SW 1271 (cell line): ENCODE measurements around the gene KIAA1755.

Source experiments
- DNase-seq, 2 experiments: peaks; one replicate each; lab custom pipeline; 2025; lab: John Stamatoyannopoulos, UW

Gene KIAA1755

DNA sequence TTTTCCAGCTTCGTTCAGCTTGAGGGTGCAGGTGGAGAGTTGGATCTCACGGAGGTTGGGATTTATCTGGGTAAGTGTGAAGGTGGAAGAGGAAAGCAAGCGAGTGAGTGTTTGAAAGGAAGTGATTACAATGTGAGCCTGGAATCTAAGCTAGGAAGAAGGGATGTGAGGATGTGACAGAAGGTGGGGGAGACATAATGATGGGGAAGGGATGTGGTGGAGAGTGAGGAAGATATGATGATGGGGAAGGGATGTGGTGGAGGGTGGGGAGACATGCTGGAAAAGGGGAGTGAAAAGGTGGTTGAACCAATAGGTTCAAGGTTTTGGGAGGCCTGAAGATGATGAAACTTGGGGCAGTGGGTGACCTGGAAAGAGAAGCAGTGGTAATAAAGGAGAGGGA is 23.2 kb downstream of the KIAA1755 start:
- no peak for DNase-seq

DNA sequence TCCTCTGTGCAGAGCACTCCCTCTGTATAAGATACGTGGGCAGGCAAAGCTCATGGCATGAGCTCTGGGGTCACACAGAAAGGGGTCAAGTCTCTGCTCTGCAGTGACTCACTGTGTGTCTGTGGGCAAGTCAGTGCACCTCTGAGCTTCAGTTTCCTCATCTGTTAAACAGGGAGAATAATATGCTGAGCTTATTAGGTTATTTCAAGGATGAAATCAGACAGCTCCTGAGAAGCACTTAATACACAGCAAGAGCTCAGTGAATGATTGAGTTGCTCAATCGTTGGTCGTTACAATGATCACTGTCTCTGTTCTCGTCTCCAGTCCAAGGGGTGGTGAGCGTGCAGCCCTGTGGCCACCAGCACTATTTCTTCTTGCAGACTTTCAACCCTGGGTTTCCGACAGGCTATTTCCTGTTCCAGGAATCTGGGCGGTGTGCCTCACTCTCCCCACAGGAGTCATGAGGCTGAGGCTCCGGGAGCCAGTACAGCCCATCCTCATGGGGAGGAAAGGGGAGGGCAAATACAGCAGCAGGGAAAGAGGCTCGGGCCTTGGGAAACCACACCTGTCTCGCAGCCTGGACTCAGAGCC is 28.9 kb downstream of the KIAA1755 start:
- no peak for DNase-seq

DNA sequence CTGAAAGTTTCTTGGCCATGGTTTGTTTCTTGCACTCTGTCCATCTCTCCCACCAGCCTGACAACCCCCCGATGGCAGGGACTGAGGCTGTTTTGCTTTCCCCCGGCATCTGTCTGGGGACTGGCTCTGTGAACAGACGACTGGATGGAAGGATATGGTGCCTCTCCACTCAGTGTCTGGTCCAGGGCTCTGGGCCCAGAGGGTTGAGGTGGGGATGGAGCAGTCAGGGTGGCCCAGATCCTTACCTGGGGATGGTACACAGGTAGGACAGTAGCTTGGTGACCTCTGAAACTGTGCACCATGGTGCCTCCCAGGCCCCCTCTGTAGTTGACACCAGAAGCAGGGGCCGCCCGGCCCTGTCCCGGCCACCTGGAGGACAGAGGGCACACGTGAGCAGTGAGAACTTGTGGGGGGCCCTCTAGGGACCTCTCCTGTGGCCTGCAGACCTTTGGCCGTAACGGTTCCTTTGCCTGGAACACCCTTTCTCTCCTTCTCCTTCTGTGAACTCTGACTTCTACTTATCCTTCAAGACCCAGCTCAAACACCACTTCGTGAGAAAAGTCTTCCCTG is 29.5 kb downstream of the KIAA1755 start:
- DNase-seq: no peak

- DNase-seq: no peak
Measured at GRCh38 chr20:38230253-38230551, 30.3 kb downstream of the KIAA1755 start.

GRCh38 chr20:38229376-38230252 is 30.9 kb downstream of the KIAA1755 start:
- peak in 1 of 2 experiments; percentile 29 for DNase-seq

DNA sequence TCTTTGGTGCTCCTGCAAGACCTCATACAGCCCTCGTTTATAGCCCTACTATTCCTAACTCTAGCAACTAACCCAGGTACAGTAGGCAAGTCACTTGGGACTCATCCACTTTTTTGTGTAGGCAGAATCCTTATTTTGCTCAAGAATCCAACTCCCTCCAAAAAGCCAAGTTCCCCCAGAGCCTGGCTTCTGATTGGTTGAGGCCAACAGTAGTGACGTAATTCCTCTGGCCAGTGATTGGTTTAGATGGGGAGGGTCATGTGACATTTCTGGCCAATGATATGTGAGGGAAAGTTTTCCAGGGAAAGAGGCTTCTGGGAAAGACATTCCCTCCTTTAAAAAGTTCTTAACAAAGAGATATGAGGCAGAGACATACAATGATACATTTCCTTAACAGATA is 32.1 kb downstream of the KIAA1755 start:
- DNase-seq: peak; percentile 41 to 59

GRCh38 chr20:38227420-38228360 is 32.8 kb downstream of the KIAA1755 start:
- no peak for DNase-seq

GRCh38 chr20:38226553-38226952 is 34.0 kb downstream of the KIAA1755 start:
- DNase-seq: no peak

GRCh38 chr20:38225900-38226263 is 34.7 kb downstream of the KIAA1755 start:
- DNase-seq: no peak

DNA sequence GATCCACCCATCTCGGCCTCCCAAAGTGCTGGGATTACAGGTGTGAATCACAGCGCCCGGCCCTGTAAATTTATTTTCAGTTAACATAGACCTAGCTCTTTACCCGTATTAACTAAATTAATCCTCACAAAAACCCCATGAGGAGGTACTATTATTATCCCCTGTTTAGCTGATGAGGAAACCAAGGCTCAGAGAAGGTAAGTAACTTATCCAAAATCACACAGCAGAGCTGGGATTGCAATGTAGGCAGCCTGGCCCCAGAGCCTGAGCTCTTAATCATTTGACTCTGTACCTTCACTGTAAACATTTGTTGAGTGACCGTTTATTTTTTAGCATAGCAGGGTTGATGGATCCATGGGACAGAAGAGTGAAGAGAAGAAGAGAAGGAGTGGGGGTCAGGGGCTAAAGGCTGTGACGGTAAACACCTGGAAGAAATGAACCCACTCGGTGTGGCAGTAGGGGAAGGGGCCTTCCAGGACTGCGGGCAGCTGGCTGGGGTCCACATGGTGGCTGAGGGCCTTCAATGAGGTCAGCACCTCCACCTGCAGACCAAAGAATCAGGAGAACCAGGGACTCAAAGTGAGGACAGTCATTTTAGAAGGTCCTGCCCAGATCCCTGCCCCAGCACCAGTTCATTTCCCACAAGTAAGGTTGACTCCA is 35.2 kb downstream of the KIAA1755 start:
- no peak for DNase-seq

DNA sequence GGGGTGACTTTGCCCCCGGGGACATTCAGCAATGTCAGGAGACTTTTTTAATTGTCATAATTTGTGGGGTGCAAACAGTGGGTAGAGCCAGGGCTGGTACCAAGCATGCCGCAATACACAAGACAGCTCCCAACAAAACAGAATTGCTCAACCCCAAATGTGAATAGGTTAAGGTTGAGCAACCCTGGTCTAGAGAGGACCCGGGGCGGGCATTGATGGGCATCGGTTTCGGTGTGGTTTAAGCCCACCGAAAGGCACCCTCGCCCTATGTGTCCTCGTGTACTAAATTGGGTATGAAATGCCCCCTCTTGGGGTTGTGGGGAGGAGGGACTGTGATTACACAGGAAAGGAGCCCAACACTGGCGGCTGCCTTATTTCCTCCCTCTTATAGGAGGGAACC is 36.0 kb downstream of the KIAA1755 start:
- no peak for DNase-seq

DNA sequence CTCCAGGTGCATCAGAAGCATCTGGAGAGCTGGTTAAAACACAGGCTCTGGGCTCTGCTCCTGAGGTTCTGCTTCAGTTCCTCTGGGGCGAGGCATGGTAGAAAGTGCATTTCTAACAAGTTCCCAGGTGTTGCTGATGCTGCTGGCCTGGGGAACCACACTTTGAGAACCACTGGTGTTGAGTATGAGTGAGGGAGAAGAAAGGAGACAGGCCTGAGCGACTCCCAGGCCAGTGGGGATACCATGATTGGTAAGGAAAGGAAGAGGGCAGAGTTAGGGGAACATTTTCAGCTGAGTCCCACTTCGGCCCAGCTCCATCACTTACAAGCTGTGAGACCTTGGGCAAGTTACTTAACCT is 36.8 kb downstream of the KIAA1755 start:
- no peak for DNase-seq

DNA sequence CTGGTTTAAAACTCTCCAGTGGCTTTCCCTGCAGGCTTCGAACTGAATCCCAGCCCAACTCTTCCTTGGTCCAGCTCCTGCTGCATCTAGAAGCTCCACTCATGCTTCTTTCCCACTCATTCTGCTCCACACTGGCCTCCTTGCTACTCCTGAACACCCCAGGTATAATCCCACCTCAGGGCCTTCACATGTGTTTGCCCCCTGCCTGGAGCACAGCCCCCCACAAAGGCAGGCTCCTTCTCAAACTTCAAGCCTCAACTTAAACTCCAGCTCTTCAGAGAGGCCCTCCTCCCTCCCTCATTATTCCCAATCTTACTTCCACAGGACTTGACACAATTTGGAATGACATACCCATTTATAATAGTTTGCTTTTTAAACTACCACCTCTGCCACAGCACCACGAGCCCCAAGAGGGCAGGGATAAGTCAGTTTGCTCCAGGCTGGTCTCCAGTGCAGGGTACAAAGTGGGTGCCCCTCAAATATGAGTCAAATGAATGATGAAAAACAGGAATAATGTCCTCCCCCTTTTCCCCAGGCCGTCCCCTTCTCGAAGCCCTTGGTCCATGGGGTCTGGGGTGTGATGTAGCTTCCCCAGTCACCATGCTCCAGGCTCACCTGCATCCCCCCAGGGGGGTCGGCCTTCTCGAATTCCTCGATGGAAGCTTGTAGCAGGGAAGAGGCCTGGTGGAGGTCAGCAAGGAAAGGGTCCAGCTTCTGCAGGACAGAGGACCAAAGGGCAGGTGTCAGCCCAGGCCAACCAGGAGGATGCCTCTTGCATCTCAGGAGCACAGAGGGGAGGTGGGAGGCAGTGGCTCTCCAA is 37.4 kb downstream of the KIAA1755 start:
- DNase-seq: no peak

GRCh38 chr20:38222231-38222922 is 38.2 kb downstream of the KIAA1755 start:
- peak; percentile 69 to 77 for DNase-seq

GRCh38 chr20:38221119-38221589 is 39.4 kb downstream of the KIAA1755 start:
- peak; percentile 61 to 81 for DNase-seq

GRCh38 chr20:38220587-38221118 is 39.9 kb downstream of the KIAA1755 start:
- DNase-seq: no peak

DNA sequence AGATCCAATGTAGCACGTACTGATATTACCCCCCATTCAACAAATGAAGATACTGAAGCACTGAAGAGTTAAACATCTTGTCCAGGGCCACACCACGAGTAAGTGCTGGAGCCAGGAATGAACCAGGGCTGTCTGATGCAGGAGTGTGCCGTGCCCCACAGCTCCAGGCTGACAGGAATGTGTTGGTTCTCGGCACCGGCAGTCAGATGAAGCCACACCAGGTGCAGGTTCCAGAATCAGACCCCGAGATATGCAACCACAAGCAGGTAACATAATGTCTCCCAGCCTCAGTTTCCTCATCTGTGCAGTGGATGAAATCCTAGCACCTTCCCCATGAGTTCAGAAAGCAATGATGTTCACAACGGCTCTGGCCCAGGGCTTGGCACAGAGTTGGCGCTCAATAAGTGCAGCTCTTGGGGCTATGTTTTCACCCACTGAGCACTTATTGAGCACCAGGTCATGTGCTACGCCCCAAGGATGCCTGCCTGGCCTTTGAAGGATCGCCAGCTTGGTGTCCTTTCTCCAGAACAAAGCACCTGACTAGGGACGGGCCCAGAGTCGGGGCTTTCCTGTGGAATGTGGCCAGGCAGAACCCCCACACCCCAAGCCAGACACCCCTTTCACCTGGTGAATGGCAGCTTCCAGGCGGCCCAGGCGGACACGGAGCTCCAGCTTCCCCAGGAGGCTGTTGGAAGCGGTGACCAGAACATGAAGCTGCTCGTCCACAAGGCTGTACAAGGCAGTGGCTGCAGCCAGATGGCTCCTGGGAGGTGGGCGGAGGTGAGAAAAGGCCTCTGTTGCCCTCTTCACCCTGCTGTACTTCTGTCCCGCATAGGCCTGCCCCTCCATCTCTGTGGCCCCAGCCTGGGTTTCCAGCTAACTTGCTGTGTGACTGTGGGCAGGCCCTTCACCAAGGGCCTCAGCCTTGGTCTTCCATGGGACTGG is 41.3 kb downstream of the KIAA1755 start:
- DNase-seq: no peak

DNA sequence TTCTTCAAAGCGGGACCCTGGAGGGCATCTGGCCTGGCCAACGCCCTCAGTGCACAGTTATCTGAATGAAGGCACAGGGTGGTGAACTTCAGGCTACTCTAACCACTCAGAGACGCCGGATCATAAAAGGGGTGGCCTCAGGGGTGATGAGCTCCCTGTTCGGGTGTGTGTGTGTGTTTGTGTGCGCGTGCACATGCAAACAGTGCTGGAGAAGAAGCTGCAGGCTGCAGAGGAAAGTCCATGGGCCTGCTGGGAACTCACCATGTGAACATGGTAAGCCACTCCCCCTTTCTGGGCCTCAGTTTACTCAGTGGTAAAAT is 42.0 kb downstream of the KIAA1755 start:
- DNase-seq: no peak
